GM18870 (cell line): ENCODE measurements around the gene PDE4D.

Source experiments
- ATAC-seq: cut with Tn5 transposase; IDR thresholded peaks from one replicate; pipeline ENCODE4 v1.9.1; 2021; ENCODE audit warnings: moderate library complexity; ENCODE audit not compliant: unreplicated experiment

PDE4D gene

DNA sequence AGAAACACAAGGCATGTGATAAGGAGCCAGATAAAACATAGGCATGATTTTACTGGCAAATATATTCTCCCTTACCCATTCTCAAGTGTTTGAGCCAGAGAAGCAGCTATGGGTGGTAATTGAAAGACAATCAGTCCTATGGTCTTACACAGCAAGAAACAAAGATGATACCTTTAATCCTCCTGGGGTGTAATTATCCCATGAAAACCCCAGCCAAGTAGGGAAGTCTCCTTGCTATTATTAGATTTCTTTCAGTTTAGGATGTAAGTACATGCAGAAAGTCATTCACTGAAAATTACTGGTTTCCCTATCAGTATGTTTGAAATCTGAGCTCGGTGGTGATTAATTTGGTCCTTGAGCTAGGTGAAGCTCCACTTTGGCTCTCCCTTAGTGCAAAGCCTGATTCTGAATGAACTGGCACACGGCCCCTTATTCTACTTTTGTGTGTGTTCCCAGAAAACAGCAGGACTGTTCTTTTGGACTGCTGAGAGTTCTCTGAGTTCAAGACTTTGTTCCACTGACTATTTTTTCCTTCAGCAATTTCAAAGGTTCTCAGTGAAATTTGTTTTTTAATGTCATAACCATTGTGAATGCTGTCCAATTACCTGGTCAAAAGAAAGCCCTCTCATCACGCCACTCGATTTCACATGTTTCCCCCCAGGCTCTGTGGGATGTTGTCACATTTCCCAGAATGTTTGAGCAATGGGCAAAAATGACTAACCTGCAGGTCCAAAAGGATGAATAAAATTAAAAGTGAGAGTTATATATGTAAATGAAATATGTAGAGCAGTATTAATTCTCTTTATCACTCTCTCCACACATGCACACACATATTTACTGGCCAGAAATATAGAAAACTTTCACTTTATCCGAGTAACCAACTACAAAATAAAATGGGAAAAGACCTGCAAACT, 967.6 kb downstream of the PDE4D start:
- no peak for ATAC-seq

DNA sequence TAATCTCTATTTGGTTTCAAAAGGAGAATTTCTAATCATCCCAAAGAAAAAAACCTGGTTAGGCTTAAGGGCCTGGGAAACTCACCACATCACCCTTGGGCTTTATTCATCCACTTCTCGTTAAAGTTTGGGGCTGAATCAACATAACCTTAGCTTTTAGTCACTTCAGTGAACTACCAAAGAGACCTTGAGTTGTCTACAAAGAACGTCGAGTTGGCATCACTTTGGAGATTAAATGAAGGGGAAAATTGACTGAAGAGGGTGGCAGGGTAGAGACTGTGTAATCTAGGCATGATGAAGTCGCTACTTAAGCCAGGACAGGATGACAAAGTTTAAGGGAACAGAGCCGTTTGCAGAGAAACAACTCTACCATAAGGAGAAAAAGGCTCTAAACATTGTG, 969.2 kb downstream of the PDE4D start:
- ATAC-seq, result no peak

DNA sequence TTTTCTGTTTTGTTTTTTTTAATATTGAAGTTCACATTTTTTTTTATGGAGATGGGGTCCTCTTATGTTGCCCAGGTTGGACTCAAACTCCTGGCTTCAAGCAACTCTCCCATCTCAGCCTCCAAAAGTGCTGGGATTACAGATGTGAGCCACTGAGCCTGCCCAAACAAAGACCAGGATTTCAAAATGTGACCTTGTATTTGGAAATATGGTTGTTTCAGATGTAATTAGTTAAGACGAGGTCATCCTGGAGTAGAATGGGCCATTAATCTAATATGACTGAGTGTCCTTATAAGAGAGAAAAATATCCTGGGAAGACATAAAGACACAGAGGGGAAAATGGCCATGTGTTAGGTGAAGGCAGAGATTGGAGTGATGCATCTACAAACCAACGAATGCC, 970.2 kb downstream of the PDE4D start:
- no peak for ATAC-seq

DNA sequence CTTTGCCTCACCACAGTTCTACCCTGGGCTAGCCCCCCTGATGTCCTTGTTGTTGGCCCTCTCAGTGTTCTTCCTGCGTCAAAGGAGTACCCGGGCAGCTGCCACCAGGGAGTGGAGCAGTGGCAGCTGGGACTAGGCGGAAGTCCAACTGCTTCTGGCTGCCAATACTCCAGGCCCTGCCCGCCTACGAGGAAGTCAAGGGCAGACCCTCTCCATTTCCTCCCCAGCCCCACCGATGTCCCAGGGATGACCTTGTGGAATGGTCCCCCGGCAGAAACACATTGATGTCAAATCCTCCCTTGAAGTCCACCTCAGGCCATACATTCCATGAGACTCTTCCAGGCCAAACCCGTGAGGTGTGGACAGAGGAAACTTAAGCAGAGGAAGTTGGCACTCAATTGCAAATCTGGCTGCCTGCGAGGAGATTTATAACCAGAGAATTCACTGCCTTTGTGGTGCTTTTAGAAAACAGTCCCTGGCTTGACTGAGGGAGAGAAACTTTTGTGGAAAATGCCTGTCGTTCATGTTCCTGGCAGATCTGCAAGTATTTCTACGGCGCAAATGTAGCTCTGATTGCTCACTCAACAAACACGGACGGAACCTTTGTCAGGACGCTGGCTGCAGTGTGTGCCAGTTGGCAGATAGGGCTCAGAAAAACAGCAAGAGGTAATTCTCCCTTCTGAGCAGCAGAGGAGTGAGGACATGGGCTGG, 970.9 kb downstream of the PDE4D start:
- no peak for ATAC-seq

DNA sequence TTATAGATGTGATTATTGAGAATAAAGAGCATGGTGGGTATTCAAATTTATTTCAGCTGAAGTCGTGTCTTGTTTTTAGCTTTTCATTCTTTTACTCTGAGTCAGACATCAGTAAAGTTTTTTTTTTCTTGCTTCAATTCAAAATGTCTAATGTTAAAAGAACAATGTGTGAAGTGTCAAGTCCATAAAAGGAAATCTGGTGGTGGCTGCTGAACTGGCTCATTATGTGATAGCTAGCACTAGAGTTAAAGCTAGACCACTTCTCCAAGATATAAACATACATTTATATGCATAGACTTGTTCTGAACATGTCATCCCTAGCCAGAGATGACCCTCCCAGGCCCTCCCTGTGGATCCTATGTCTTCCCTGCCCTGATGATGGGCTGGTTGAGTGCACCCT, 972.4 kb downstream of the PDE4D start:
- ATAC-seq, result no peak

DNA sequence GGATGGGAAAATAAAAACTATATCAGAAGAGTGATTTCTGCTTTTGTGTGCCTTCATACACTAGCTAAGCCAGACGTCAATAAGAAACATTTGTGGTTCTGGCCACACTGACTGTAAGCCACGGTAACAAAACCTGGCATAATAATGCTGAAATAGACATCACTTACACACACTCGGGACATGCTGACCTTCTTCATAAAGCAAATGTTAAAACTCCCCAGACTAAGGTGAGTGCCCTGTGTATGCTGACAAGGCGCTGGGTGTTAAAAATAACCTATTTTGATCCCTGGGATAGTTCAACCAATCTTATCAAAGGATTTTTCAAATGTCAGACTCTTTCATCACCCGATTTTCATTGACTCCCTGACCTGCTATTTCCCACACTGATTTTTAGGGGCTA, 973.7 kb downstream of the PDE4D start:
- ATAC-seq, result no peak
